GM23338 (cell line): ENCODE data around the gene MAPKAPK3.

Experiments used
- CREB1 ChIP-seq: fragments of 250-450 bp; sonication (Bioruptor Pico); IDR thresholded peaks from 2 replicates; pipeline ENCODE4 v1.5.0; 2020; ENCODE audit warnings: low read depth, mild to moderate bottlenecking, moderate library complexity
- EZH2 ChIP-seq: fragments of 200-600 bp; sonication (generic); IDR thresholded peaks from one replicate; pipeline ENCODE4 v1.8.0; 2017; ENCODE audit warnings: antibody characterized with exemption, mild to moderate bottlenecking, low read depth; ENCODE audit not compliant: unreplicated experiment
- EZH2phosphoT487 ChIP-seq: fragments of 200-600 bp; sonication (generic); IDR thresholded peaks from one replicate; pipeline ENCODE4 v1.8.1; 2018; ENCODE audit warnings: antibody characterized with exemption; ENCODE audit not compliant: unreplicated experiment
- JUNB ChIP-seq: IDR thresholded peaks from one replicate; pipeline ENCODE4 v1.6.1; 2016; ENCODE audit warnings: antibody characterized with exemption; ENCODE audit not compliant: unreplicated experiment
- POLR2AphosphoS5 ChIP-seq: IDR thresholded peaks from 2 replicates; pipeline ENCODE4 v1.6.1; 2016; ENCODE audit warnings: antibody characterized with exemption, low read depth
- ZNF331 ChIP-seq: fragments of 250-450 bp; sonication (Bioruptor Pico); IDR thresholded peaks from 2 replicates; pipeline ENCODE4 v1.5.0; 2020; ENCODE audit warnings: low read depth, mild to moderate bottlenecking, moderate library complexity
- TF ChIP-seq, protein P1 (sequence below), 2 experiments: fragments of 200-600 bp in 1 of 2; sonication (generic) in 1 of 2; conservative IDR thresholded peaks; 2 replicates each; pipeline versions ENCODE4 v1.5.1 to v1.6.1; 2016 to 2017; ENCODE audit warnings: antibody characterized with exemption in 2 of 2, low read depth in 2 of 2, mild to moderate bottlenecking in 2 of 2, moderate library complexity in 1 of 2
- TF ChIP-seq, protein P2 (sequence below): fragments of 250-450 bp; sonication (Bioruptor Pico); IDR thresholded peaks from 2 replicates; pipeline ENCODE4 v1.5.0; 2020; ENCODE audit warnings: mild to moderate bottlenecking, moderate library complexity

DNA sequence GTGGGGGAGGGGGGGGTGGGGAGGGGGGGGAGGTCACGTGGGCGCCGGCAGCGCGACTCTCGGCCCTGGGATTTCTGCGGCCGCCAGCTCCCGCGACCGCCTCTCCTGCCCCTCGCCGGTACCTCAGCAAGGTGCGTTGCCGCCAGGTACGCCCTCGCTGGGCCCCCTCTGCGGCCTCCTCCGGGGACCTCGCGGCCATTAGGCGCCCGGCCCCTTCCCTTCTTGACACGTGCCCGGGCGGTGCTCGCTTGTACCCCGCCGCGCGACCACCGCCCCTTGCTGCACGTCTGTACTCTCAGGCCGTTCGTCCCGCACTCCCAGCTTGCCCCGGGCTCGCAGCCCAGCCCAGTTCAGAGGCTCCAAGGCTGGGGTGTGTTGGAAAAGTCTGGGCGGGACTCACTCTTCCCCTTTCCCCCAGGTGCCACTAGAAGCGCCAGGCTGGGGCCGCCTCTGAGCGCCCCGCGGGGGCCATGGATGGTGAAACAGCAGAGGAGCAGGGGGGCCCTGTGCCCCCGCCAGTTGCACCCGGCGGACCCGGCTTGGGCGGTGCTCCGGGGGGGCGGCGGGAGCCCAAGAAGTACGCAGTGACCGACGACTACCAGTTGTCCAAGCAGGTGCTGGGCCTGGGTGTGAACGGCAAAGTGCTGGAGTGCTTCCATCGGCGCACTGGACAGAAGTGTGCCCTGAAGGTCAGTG is at the start of gene MAPKAPK3:
- TF ChIP-seq, protein P1, sequence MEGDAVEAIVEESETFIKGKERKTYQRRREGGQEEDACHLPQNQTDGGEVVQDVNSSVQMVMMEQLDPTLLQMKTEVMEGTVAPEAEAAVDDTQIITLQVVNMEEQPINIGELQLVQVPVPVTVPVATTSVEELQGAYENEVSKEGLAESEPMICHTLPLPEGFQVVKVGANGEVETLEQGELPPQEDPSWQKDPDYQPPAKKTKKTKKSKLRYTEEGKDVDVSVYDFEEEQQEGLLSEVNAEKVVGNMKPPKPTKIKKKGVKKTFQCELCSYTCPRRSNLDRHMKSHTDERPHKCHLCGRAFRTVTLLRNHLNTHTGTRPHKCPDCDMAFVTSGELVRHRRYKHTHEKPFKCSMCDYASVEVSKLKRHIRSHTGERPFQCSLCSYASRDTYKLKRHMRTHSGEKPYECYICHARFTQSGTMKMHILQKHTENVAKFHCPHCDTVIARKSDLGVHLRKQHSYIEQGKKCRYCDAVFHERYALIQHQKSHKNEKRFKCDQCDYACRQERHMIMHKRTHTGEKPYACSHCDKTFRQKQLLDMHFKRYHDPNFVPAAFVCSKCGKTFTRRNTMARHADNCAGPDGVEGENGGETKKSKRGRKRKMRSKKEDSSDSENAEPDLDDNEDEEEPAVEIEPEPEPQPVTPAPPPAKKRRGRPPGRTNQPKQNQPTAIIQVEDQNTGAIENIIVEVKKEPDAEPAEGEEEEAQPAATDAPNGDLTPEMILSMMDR (conservative IDR thresholded peaks at IDR 0.05; ENCODE audit: low read depth in 2 of 2) = no peak
- no peak for TF ChIP-seq EZH2
- TF ChIP-seq JUNB = no peak
- TF ChIP-seq, protein P2, sequence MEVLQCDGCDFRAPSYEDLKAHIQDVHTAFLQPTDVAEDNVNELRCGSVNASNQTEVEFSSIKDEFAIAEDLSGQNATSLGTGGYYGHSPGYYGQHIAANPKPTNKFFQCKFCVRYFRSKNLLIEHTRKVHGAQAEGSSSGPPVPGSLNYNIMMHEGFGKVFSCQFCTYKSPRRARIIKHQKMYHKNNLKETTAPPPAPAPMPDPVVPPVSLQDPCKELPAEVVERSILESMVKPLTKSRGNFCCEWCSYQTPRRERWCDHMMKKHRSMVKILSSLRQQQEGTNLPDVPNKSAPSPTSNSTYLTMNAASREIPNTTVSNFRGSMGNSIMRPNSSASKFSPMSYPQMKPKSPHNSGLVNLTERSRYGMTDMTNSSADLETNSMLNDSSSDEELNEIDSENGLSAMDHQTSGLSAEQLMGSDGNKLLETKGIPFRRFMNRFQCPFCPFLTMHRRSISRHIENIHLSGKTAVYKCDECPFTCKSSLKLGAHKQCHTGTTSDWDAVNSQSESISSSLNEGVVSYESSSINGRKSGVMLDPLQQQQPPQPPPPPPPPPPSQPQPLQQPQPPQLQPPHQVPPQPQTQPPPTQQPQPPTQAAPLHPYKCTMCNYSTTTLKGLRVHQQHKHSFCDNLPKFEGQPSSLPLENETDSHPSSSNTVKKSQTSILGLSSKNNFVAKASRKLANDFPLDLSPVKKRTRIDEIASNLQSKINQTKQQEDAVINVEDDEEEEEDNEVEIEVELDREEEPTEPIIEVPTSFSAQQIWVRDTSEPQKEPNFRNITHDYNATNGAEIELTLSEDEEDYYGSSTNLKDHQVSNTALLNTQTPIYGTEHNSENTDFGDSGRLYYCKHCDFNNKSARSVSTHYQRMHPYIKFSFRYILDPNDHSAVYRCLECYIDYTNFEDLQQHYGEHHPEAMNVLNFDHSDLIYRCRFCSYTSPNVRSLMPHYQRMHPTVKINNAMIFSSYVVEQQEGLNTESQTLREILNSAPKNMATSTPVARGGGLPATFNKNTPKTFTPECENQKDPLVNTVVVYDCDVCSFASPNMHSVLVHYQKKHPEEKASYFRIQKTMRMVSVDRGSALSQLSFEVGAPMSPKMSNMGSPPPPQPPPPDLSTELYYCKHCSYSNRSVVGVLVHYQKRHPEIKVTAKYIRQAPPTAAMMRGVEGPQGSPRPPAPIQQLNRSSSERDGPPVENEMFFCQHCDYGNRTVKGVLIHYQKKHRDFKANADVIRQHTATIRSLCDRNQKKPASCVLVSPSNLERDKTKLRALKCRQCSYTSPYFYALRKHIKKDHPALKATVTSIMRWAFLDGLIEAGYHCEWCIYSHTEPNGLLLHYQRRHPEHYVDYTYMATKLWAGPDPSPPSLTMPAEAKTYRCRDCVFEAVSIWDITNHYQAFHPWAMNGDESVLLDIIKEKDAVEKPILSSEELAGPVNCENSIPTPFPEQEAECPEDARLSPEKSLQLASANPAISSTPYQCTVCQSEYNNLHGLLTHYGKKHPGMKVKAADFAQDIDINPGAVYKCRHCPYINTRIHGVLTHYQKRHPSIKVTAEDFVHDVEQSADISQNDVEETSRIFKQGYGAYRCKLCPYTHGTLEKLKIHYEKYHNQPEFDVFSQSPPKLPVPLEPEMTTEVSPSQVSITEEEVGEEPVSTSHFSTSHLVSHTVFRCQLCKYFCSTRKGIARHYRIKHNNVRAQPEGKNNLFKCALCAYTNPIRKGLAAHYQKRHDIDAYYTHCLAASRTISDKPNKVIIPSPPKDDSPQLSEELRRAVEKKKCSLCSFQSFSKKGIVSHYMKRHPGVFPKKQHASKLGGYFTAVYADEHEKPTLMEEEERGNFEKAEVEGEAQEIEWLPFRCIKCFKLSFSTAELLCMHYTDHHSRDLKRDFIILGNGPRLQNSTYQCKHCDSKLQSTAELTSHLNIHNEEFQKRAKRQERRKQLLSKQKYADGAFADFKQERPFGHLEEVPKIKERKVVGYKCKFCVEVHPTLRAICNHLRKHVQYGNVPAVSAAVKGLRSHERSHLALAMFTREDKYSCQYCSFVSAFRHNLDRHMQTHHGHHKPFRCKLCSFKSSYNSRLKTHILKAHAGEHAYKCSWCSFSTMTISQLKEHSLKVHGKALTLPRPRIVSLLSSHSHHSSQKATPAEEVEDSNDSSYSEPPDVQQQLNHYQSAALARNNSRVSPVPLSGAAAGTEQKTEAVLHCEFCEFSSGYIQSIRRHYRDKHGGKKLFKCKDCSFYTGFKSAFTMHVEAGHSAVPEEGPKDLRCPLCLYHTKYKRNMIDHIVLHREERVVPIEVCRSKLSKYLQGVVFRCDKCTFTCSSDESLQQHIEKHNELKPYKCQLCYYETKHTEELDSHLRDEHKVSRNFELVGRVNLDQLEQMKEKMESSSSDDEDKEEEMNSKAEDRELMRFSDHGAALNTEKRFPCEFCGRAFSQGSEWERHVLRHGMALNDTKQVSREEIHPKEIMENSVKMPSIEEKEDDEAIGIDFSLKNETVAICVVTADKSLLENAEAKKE (CRISPR knock-in tag) = no peak
- peak; percentile 60 for TF ChIP-seq POLR2AphosphoS5
- no peak for TF ChIP-seq EZH2phosphoT487
- no peak for TF ChIP-seq CREB1 (CRISPR knock-in tag)
- TF ChIP-seq ZNF331 = no peak
